GM19099 (cell line): ENCODE data around the gene DCC.

Source experiments
- POLR2A ChIP-seq: IDR thresholded peaks from 3 replicates; pipeline ENCODE4 v1.6.1; 2011; ENCODE audit warnings: low read depth; ENCODE audit not compliant: insufficient read length; ENCODE audit errors: extremely low read depth

DCC gene

DNA sequence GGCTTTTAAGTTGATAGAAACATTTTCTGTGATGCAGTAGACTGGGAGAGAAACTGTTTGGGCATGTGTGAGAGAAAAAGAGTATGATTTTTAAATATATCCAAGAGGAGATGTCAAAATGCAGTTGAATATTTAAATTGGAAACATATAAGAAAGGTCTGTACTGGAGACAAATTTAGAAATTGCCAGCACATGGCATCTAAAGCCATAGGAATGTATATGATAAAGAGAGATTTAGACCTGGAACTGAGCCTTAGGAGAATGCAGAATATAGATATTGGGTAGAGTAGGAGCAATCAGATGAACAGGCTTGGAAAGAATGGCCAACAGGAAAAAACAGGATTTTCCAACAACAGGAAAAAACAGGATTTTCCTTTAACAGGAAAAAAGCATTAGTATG, 1203.7 kb downstream of the DCC start:
- no peak for TF ChIP-seq POLR2A

DNA sequence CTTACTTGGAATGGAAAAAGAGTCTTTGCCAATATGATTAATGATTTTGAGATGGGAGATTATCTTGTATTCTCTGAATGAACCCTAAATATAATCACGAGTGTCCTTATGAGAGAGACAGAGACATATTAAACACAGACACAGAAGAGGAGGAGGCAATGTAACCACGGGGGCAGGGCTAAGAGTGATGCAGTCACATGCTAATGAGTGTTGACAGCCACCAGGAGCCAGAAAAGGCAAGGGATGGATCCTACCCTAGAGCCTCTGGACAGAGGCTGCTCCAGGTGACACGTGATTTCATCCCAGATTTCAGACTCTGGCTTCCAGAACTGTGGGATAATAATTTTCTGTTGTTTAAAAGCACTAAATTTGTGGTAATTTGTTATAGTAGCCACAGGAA, 1204.9 kb downstream of the DCC start:
- TF ChIP-seq POLR2A: no peak

DNA sequence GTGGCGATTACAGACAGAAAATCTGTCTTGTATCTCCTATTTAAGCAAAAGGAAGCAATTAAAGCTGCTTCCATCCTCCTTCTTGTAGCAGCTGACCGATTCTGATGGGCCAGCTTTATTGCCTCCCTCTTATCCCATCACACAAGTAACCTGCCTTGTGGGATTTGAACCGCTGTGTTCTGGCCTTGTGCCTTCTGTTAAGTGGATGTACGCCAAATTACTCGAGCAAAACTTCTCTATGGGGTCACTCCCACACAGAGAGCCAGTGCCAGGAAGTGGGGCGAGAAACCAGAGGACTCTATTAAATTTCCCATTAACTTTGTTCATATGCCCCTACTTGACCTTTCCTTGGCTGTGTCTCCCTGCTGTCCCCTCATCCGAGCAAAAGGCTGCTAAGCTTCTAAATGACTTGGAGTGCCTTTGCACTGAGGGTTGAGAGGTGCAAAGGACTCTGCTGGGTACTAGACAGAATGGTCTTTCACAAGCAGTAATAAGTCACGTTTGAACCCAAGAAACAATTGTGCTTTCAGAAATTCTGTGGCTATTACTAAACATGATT, 1212.0 kb downstream of the DCC start:
- TF ChIP-seq POLR2A: no peak

GRCh38 chr18:53553030-53553429, 1213.0 kb downstream of the DCC start:
- TF ChIP-seq POLR2A: no peak

DNA sequence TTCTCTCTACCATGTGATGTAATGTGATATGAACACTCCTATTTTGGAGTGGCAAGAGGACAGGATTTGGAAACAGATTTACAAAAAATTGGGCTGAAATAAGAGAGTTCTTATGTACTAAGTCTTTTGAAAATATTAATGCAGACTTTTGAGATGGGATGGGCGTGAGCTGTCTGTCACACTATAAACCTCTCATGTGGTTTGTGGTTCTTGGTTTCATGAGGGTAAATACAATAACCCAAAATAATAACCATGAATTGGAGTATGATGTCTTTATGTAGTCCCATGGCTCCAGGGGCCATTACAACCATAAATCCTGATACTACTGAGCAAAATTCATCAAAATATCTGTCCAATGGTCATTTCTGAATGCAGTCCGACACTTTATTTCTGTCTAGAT, 1216.5 kb downstream of the DCC start:
- no peak for TF ChIP-seq POLR2A

DNA sequence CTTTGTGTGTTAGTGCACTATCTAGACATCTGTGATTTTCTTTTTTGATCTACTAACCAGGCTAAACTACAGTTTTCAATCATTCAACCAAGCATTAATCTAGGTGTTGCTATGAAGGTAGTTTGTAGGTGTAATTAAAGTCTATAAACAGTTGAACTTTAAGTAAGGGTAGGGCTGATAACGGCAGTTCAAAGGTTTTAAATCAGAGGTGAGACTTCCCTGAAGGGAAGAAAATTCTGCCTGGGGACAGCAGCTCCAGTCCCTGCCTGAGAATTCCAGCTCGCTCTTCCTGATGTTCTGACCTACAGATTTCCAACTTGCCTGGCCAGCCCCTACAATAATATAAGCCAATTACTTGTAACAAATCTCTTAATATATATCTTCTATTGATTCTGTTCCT, 1220.5 kb downstream of the DCC start:
- no peak for TF ChIP-seq POLR2A

- no peak for TF ChIP-seq POLR2A
Measured at GRCh38 chr18:53566626-53567025, 1226.6 kb downstream of the DCC start.

- no peak for TF ChIP-seq POLR2A
Measured at GRCh38 chr18:53567929-53568574, 1228.1 kb downstream of the DCC start.
